WTC11 (cell line): ENCODE data around the gene ST6GALNAC5. TPM values are rescaled to one million over a fixed set of nuclear protein-coding genes. Genes with fewer than 3 reads are reported as not detected.

ENCODE experiments used
- ATAC-seq: fragments of 200-7000 bp; cut with Tn5 transposase; 2 replicates; pipeline ENCODE4 v1.10.0; 2021; ENCODE audit warnings: mild to moderate bottlenecking, moderate library complexity
- CTCF ChIA-PET: fragments of 300-600 bp; sonication (Branson Sonifier 250); formaldehyde crosslinking; loops from one replicate; lab custom pipeline; 2021; ENCODE audit warnings: antibody characterized with exemption; lab: Charles Lee
- POLR2A ChIA-PET: fragments of 350-600 bp; sonication (Branson Sonifier 250); formaldehyde crosslinking; loops from one replicate; lab custom pipeline; 2021; ENCODE audit warnings: antibody characterized with exemption; lab: Charles Lee
- DNase-seq: peaks from one replicate; pipeline ENCODE4 v3.0.0; 2021; ENCODE audit warnings: low spot score
- H3K27ac Mint-ChIP-seq: 2 replicates; pipeline ENCODE4 v1.8.0; 2021; ENCODE audit warnings: mixed read lengths
- H3K27me3 Mint-ChIP-seq: 2 replicates; pipeline ENCODE4 v1.8.0; 2021; ENCODE audit warnings: low read depth, mild to moderate bottlenecking, moderate library complexity, mixed read lengths
- H3K36me3 Mint-ChIP-seq: 2 replicates; pipeline ENCODE4 v1.8.0; 2021; ENCODE audit warnings: mixed read lengths
- H3K4me1 Mint-ChIP-seq: 2 replicates; pipeline ENCODE4 v1.8.0; 2022; ENCODE audit warnings: mixed read lengths
- H3K4me3 Mint-ChIP-seq: 2 replicates; pipeline ENCODE4 v1.8.0; 2021; ENCODE audit warnings: mild to moderate bottlenecking, moderate library complexity, mixed read lengths
- H3K9me3 Mint-ChIP-seq: 2 replicates; pipeline ENCODE4 v1.8.0; 2021; ENCODE audit warnings: mixed read lengths
- EMX1 ChIP-seq: fragments of 250-450 bp; sonication (Bioruptor Pico); IDR thresholded peaks from 2 replicates; pipeline ENCODE4 v1.8.0; 2021; ENCODE audit warnings: mild to moderate bottlenecking
- HMGA2 ChIP-seq: fragments of 250-450 bp; sonication (Bioruptor Pico); IDR thresholded peaks from 2 replicates; pipeline ENCODE4 v1.4.0; 2021; ENCODE audit warnings: mild to moderate bottlenecking, moderate library complexity
- IRF2 ChIP-seq: sonication (generic); formaldehyde crosslinking; IDR thresholded peaks from 2 replicates; pipeline ENCODE4 v1.8.0; 2022; ENCODE audit warnings: low read depth, missing genetic modification reagents, borderline replicate concordance
- JUN ChIP-seq: sonication (generic); formaldehyde crosslinking; IDR thresholded peaks from 2 replicates; pipeline ENCODE4 v1.8.0; 2023; ENCODE audit warnings: mild to moderate bottlenecking, missing genetic modification reagents
- MYBL2 ChIP-seq: sonication (generic); formaldehyde crosslinking; IDR thresholded peaks from 2 replicates; pipeline ENCODE4 v1.8.1; 2023; ENCODE audit warnings: mild to moderate bottlenecking, moderate library complexity, missing genetic modification reagents
- PRRX2 ChIP-seq: fragments of 250-450 bp; sonication (Bioruptor Pico); IDR thresholded peaks from 2 replicates; pipeline ENCODE4 v1.8.0; 2021; ENCODE audit warnings: mild to moderate bottlenecking
- TEAD4 ChIP-seq: sonication (generic); formaldehyde crosslinking; IDR thresholded peaks from 2 replicates; pipeline ENCODE4 v1.8.0; 2022; ENCODE audit warnings: mild to moderate bottlenecking, missing genetic modification reagents
- TP53 ChIP-seq: sonication (generic); formaldehyde crosslinking; IDR thresholded peaks from 2 replicates; pipeline ENCODE4 v1.8.1; 2023; ENCODE audit warnings: mild to moderate bottlenecking, missing genetic modification reagents
- ZNF121 ChIP-seq: sonication (generic); formaldehyde crosslinking; IDR thresholded peaks from 2 replicates; pipeline ENCODE4 v1.8.0; 2023; ENCODE audit warnings: missing genetic modification reagents
- ZNF396 ChIP-seq: fragments of 250-450 bp; sonication (Bioruptor Pico); IDR thresholded peaks from 2 replicates; pipeline ENCODE4 v1.8.0; 2021; ENCODE audit warnings: mild to moderate bottlenecking, moderate library complexity, borderline replicate concordance
- ZNF416 ChIP-seq: fragments of 250-450 bp; sonication (Bioruptor Pico); IDR thresholded peaks from 2 replicates; pipeline ENCODE4 v1.9.0; 2021; ENCODE audit warnings: mild to moderate bottlenecking, inconsistent platforms
- total RNA-seq: library from RNA; stranded (reverse); gene quantifications from 3 replicates; pipeline ENCODE4 v1.2.3, GENCODE V29; 2021
- TF ChIP-seq, protein P1 (sequence below): fragments of 250-450 bp; sonication (Bioruptor Pico); conservative IDR thresholded peaks from 2 replicates; pipeline ENCODE4 v1.9.0; 2021; ENCODE audit warnings: mild to moderate bottlenecking
- TF ChIP-seq, protein P2 (sequence below): sonication (generic); formaldehyde crosslinking; IDR thresholded peaks from 2 replicates; pipeline ENCODE4 v1.8.0; 2023; ENCODE audit warnings: missing genetic modification reagents
- TF ChIP-seq, protein P3 (sequence below): sonication (generic); formaldehyde crosslinking; IDR thresholded peaks from 2 replicates; pipeline ENCODE4 v1.8.0; 2023; ENCODE audit warnings: missing genetic modification reagents, mild to moderate bottlenecking, borderline replicate concordance
- TF ChIP-seq, protein P4 (sequence below): sonication (generic); formaldehyde crosslinking; IDR thresholded peaks from 2 replicates; pipeline ENCODE4 v1.8.0; 2022; ENCODE audit warnings: mild to moderate bottlenecking, missing genetic modification reagents
- TF ChIP-seq, protein P5 (sequence below): fragments of 200-600 bp; IDR thresholded peaks from 2 replicates; pipeline ENCODE4 v1.8.0; 2022; ENCODE audit warnings: antibody characterized with exemption
- TF ChIP-seq, protein P6 (sequence below): sonication (generic); formaldehyde crosslinking; IDR thresholded peaks from 2 replicates; pipeline ENCODE4 v1.8.1; 2023; ENCODE audit warnings: mild to moderate bottlenecking, missing genetic modification reagents
- TF ChIP-seq, protein P7 (sequence below): sonication (generic); formaldehyde crosslinking; conservative IDR thresholded peaks from 2 replicates; pipeline ENCODE4 v1.8.1; 2023; ENCODE audit warnings: mild to moderate bottlenecking, low read depth, missing genetic modification reagents, moderate library complexity
- TF ChIP-seq, protein P8 (sequence below): sonication (generic); formaldehyde crosslinking; conservative IDR thresholded peaks from 2 replicates; pipeline ENCODE4 v1.8.1; 2022; ENCODE audit warnings: mild to moderate bottlenecking, missing genetic modification reagents

Gene ST6GALNAC5
- total RNA-seq, 1 experiment from 2014 or later = 9.6 TPM

GRCh38 chr1:76939050-76939816 lies 72.0 kb downstream of the ST6GALNAC5 start:
- Mint-ChIP-seq H3K27ac (no peak overlapping the region), H3K36me3 (no peaks in the 10 kb centered on the region), H3K4me1 (peaks cover 8% of the 10 kb centered on the region), H3K4me3 (no peak overlapping the region), H3K27me3 (no peaks in the 10 kb centered on the region), H3K9me3 (no peaks in the 10 kb centered on the region)
- TF ChIP-seq, protein P1, sequence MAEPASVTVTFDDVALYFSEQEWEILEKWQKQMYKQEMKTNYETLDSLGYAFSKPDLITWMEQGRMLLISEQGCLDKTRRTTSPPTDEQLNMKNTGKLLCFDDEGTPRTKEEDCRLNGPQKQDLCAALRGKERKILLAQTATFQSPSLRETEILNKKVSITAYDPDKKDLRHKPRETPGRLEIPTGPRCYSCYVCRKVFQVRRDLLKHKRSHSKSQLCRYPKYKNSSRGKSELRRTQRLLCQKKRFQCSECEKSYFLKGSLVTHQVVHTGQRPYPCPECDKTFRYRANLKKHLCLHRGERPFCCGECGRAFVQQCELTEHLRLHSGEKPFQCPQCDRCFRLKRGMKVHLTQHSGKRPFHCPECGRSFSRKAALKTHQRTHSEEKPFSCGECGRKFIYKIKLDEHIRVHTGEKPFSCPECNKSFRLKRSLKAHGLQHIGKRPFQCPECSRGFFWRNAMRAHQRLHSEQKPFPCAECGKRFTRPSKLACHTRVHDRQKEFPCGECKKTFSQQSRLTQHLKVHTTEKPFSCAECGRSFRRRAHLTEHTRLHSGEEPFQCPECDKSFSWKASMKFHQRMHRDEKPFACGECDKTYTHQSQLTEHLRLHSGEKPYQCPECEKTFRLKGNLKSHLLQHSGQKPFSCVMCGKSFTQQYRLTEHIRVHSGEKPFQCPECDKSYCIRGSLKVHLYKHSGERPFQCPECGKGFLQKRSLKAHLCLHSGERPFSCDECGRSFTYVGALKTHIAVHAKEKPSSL (CRISPR knock-in tag) = no peak
- TF ChIP-seq TEAD4 (no peak), ZNF121 (CRISPR knock-in tag) (no peak), TP53 (CRISPR knock-in tag) (no peak), EMX1 (CRISPR knock-in tag) (no peak), JUN (CRISPR knock-in tag) (no peak), ZNF416 (CRISPR knock-in tag) (no peak), PRRX2 (CRISPR knock-in tag) (no peak), IRF2 (CRISPR knock-in tag) (no peak), ZNF396 (CRISPR knock-in tag) (no peak)
- TF ChIP-seq, protein P2, sequence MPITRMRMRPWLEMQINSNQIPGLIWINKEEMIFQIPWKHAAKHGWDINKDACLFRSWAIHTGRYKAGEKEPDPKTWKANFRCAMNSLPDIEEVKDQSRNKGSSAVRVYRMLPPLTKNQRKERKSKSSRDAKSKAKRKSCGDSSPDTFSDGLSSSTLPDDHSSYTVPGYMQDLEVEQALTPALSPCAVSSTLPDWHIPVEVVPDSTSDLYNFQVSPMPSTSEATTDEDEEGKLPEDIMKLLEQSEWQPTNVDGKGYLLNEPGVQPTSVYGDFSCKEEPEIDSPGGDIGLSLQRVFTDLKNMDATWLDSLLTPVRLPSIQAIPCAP (CRISPR knock-in tag) = no peak
- TF ChIP-seq, protein P3, sequence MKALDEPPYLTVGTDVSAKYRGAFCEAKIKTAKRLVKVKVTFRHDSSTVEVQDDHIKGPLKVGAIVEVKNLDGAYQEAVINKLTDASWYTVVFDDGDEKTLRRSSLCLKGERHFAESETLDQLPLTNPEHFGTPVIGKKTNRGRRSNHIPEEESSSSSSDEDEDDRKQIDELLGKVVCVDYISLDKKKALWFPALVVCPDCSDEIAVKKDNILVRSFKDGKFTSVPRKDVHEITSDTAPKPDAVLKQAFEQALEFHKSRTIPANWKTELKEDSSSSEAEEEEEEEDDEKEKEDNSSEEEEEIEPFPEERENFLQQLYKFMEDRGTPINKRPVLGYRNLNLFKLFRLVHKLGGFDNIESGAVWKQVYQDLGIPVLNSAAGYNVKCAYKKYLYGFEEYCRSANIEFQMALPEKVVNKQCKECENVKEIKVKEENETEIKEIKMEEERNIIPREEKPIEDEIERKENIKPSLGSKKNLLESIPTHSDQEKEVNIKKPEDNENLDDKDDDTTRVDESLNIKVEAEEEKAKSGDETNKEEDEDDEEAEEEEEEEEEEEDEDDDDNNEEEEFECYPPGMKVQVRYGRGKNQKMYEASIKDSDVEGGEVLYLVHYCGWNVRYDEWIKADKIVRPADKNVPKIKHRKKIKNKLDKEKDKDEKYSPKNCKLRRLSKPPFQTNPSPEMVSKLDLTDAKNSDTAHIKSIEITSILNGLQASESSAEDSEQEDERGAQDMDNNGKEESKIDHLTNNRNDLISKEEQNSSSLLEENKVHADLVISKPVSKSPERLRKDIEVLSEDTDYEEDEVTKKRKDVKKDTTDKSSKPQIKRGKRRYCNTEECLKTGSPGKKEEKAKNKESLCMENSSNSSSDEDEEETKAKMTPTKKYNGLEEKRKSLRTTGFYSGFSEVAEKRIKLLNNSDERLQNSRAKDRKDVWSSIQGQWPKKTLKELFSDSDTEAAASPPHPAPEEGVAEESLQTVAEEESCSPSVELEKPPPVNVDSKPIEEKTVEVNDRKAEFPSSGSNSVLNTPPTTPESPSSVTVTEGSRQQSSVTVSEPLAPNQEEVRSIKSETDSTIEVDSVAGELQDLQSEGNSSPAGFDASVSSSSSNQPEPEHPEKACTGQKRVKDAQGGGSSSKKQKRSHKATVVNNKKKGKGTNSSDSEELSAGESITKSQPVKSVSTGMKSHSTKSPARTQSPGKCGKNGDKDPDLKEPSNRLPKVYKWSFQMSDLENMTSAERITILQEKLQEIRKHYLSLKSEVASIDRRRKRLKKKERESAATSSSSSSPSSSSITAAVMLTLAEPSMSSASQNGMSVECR (CRISPR knock-in tag) = no peak
- POLR2A ChIA-PET = no interaction called here
- CTCF ChIA-PET = no interaction called here
- no peak for DNase-seq
- no peak for ATAC-seq

DNA sequence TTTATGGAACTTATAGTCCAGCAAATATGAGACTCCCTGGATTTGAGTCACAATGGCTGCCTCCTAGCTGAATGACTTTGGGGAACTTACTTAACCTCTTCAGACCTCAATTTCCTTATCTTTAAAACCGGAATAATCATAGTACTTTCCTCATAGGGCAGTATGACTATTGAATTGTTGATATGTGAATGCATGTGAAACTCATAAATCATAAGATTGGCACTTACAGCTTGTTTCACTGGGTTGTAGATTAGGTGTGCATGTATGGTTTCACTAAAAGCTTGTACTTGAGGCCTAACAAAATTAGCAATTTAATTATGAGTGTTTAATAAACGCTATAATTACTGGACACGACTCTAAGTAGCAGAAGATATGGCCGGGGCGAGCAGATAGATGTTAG lies 72.5 kb downstream of the ST6GALNAC5 start:
- Mint-ChIP-seq H3K4me1 (peaks cover 6% of the 10 kb centered on the region), H3K9me3 (no peaks in the 10 kb centered on the region), H3K4me3 (no peak overlapping the region), H3K27ac (no peak overlapping the region), H3K36me3 (no peaks in the 10 kb centered on the region), H3K27me3 (no peaks in the 10 kb centered on the region)
- CTCF ChIA-PET = no interaction called here
- no peak for DNase-seq
- POLR2A ChIA-PET = no interaction called here
- no peak for TF ChIP-seq EMX1 (CRISPR knock-in tag)
- TF ChIP-seq HMGA2 = no peak
- TF ChIP-seq, protein P4, sequence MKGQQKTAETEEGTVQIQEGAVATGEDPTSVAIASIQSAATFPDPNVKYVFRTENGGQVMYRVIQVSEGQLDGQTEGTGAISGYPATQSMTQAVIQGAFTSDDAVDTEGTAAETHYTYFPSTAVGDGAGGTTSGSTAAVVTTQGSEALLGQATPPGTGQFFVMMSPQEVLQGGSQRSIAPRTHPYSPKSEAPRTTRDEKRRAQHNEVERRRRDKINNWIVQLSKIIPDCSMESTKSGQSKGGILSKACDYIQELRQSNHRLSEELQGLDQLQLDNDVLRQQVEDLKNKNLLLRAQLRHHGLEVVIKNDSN (CRISPR knock-in tag) = no peak
- TF ChIP-seq, protein P5, sequence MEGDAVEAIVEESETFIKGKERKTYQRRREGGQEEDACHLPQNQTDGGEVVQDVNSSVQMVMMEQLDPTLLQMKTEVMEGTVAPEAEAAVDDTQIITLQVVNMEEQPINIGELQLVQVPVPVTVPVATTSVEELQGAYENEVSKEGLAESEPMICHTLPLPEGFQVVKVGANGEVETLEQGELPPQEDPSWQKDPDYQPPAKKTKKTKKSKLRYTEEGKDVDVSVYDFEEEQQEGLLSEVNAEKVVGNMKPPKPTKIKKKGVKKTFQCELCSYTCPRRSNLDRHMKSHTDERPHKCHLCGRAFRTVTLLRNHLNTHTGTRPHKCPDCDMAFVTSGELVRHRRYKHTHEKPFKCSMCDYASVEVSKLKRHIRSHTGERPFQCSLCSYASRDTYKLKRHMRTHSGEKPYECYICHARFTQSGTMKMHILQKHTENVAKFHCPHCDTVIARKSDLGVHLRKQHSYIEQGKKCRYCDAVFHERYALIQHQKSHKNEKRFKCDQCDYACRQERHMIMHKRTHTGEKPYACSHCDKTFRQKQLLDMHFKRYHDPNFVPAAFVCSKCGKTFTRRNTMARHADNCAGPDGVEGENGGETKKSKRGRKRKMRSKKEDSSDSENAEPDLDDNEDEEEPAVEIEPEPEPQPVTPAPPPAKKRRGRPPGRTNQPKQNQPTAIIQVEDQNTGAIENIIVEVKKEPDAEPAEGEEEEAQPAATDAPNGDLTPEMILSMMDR = no peak
- TF ChIP-seq, protein P6, sequence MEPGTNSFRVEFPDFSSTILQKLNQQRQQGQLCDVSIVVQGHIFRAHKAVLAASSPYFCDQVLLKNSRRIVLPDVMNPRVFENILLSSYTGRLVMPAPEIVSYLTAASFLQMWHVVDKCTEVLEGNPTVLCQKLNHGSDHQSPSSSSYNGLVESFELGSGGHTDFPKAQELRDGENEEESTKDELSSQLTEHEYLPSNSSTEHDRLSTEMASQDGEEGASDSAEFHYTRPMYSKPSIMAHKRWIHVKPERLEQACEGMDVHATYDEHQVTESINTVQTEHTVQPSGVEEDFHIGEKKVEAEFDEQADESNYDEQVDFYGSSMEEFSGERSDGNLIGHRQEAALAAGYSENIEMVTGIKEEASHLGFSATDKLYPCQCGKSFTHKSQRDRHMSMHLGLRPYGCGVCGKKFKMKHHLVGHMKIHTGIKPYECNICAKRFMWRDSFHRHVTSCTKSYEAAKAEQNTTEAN (CRISPR knock-in tag) = no peak
- TF ChIP-seq, protein P7, sequence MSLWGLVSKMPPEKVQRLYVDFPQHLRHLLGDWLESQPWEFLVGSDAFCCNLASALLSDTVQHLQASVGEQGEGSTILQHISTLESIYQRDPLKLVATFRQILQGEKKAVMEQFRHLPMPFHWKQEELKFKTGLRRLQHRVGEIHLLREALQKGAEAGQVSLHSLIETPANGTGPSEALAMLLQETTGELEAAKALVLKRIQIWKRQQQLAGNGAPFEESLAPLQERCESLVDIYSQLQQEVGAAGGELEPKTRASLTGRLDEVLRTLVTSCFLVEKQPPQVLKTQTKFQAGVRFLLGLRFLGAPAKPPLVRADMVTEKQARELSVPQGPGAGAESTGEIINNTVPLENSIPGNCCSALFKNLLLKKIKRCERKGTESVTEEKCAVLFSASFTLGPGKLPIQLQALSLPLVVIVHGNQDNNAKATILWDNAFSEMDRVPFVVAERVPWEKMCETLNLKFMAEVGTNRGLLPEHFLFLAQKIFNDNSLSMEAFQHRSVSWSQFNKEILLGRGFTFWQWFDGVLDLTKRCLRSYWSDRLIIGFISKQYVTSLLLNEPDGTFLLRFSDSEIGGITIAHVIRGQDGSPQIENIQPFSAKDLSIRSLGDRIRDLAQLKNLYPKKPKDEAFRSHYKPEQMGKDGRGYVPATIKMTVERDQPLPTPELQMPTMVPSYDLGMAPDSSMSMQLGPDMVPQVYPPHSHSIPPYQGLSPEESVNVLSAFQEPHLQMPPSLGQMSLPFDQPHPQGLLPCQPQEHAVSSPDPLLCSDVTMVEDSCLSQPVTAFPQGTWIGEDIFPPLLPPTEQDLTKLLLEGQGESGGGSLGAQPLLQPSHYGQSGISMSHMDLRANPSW = no peak
- TF ChIP-seq, protein P8, sequence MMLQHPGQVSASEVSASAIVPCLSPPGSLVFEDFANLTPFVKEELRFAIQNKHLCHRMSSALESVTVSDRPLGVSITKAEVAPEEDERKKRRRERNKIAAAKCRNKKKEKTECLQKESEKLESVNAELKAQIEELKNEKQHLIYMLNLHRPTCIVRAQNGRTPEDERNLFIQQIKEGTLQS (CRISPR knock-in tag) = no peak
- no peak for TF ChIP-seq MYBL2 (CRISPR knock-in tag)
- no peak for ATAC-seq
